H9 (cell line): ENCODE results near the gene PPP1R14C. TPM values are rescaled to one million over a fixed set of nuclear protein-coding genes. Genes with fewer than 3 reads are reported as not detected.

ENCODE experiments used
- DNase-seq: peaks from one replicate; pipeline ENCODE4 v3.0.0-alpha.2; 2017
- H2AFZ ChIP-seq: one replicate; pipeline ENCODE4 v1.6.1; 2013; ENCODE audit warnings: mild to moderate bottlenecking, low read length, control low read depth, moderate library complexity
- H2AK5ac ChIP-seq: 2 replicates; pipeline ENCODE4 v1.6.1; 2013; ENCODE audit warnings: low read length, control low read depth, mixed read lengths; ENCODE audit not compliant: insufficient read length
- H2BK120ac ChIP-seq: one replicate; pipeline ENCODE4 v1.6.1; 2013; ENCODE audit warnings: low read depth, mild to moderate bottlenecking, low read length, control low read depth, inconsistent platforms; ENCODE audit not compliant: poor library complexity, severe bottlenecking
- H2BK12ac ChIP-seq: 2 replicates; pipeline ENCODE4 v1.6.1; 2013; ENCODE audit warnings: low read length, control low read depth, mixed read lengths, low read depth; ENCODE audit not compliant: insufficient read length
- H2BK15ac ChIP-seq: 2 replicates; pipeline ENCODE4 v1.6.1; 2013; ENCODE audit warnings: low read depth, low read length, control low read depth
- H2BK20ac ChIP-seq: one replicate; pipeline ENCODE4 v1.6.1; 2013; ENCODE audit warnings: low read depth, mild to moderate bottlenecking, low read length, control low read depth, inconsistent platforms; ENCODE audit not compliant: poor library complexity, severe bottlenecking
- H2BK5ac ChIP-seq: 2 replicates; pipeline ENCODE4 v1.6.1; 2013; ENCODE audit warnings: low read length, control low read depth, mixed read lengths; ENCODE audit not compliant: insufficient read length
- H3K14ac ChIP-seq: 2 replicates; pipeline ENCODE4 v1.6.1; 2013; ENCODE audit warnings: low read length, control low read depth; ENCODE audit not compliant: insufficient read depth
- H3K18ac ChIP-seq: 2 replicates; pipeline ENCODE4 v1.6.1; 2013; ENCODE audit warnings: low read depth, mild to moderate bottlenecking, mixed read lengths, low read length, control low read depth; ENCODE audit not compliant: insufficient read length
- H3K23ac ChIP-seq: 2 replicates; pipeline ENCODE4 v1.6.1; 2013; ENCODE audit warnings: low read length, control low read depth, mixed read lengths, low read depth; ENCODE audit not compliant: insufficient read length
- H3K23me2 ChIP-seq: 2 replicates; pipeline ENCODE4 v1.6.1; 2013; ENCODE audit warnings: low read depth, mild to moderate bottlenecking, mixed read lengths, low read length, control low read depth; ENCODE audit not compliant: insufficient read length, poor library complexity, severe bottlenecking
- H3K27ac ChIP-seq: 2 replicates; pipeline ENCODE4 v1.5.1; 2013; ENCODE audit warnings: low read length, control low read depth, mixed read lengths, low read depth; ENCODE audit not compliant: insufficient read length
- H3K27me3 ChIP-seq: 2 replicates; pipeline ENCODE4 v1.6.1; 2013; ENCODE audit warnings: low read length, control low read depth, inconsistent platforms; ENCODE audit not compliant: insufficient read depth
- H3K4ac ChIP-seq: 2 replicates; pipeline ENCODE4 v1.6.1; 2013; ENCODE audit warnings: low read depth, mild to moderate bottlenecking, control low read depth, inconsistent platforms, low read length, moderate library complexity
- H3K4me1 ChIP-seq: 2 replicates; pipeline ENCODE4 v1.6.1; 2013; ENCODE audit warnings: low read length, control low read depth, inconsistent platforms; ENCODE audit not compliant: insufficient read depth
- H3K4me2 ChIP-seq: 2 replicates; pipeline ENCODE4 v1.6.1; 2013; ENCODE audit warnings: low read length, control low read depth, mixed read lengths; ENCODE audit not compliant: insufficient read length, insufficient read depth
- H3K56ac ChIP-seq: 2 replicates; pipeline ENCODE4 v1.6.1; 2013; ENCODE audit warnings: low read depth, mild to moderate bottlenecking, mixed read lengths, low read length, control low read depth; ENCODE audit not compliant: insufficient read length
- H3K79me1 ChIP-seq: 2 replicates; pipeline ENCODE4 v1.6.1; 2013; ENCODE audit warnings: low read depth, mild to moderate bottlenecking, moderate library complexity, low read length, control low read depth, inconsistent platforms; ENCODE audit not compliant: insufficient read depth, poor library complexity, severe bottlenecking
- H3K79me2 ChIP-seq: 2 replicates; pipeline ENCODE4 v1.6.1; 2013; ENCODE audit warnings: low read length, control low read depth, inconsistent platforms; ENCODE audit not compliant: insufficient read depth
- H3K9ac ChIP-seq: 2 replicates; pipeline ENCODE4 v1.6.1; 2013; ENCODE audit warnings: low read length, control low read depth, mixed read lengths; ENCODE audit not compliant: insufficient read length; ENCODE audit errors: extremely low read depth
- H3K9me3 ChIP-seq: one replicate; pipeline ENCODE4 v1.6.1; 2013; ENCODE audit warnings: low read depth, low read length, inconsistent platforms; ENCODE audit not compliant: control insufficient read depth
- H3T11ph ChIP-seq: one replicate; pipeline ENCODE4 v1.6.1; 2013; ENCODE audit warnings: mild to moderate bottlenecking, low read length, control low read depth, inconsistent platforms
- H4K20me1 ChIP-seq: one replicate; pipeline ENCODE4 v1.6.1; 2013; ENCODE audit not compliant: control insufficient read depth, insufficient read length, insufficient read depth
- H4K5ac ChIP-seq: 2 replicates; pipeline ENCODE4 v1.6.1; 2013; ENCODE audit warnings: low read depth, mild to moderate bottlenecking, mixed read lengths, low read length, control low read depth; ENCODE audit not compliant: insufficient read length
- H4K8ac ChIP-seq: replicated peaks from 2 replicates; pipeline ENCODE4 v1.6.1; 2013; ENCODE audit warnings: low read length, control low read depth, mixed read lengths, low read depth; ENCODE audit not compliant: insufficient read length
- H4K91ac ChIP-seq: 2 replicates; pipeline ENCODE4 v1.6.1; 2013; ENCODE audit warnings: low read depth, mild to moderate bottlenecking, moderate library complexity, mixed read lengths, low read length, control low read depth; ENCODE audit not compliant: insufficient read length
- H3K27ac Mint-ChIP-seq, 3 experiments: 2 replicates in 2 of 3; 3 replicates in 1 of 3; pipeline ENCODE4 v1.8.0; 2020 to 2021; ENCODE audit warnings: mixed read lengths in 3 of 3, mild to moderate bottlenecking in 1 of 3, moderate library complexity in 1 of 3
- H3K27me3 Mint-ChIP-seq: 2 replicates; pipeline ENCODE4 v1.8.0; 2021; ENCODE audit warnings: low read depth, mild to moderate bottlenecking, moderate library complexity, mixed read lengths
- H3K36me3 Mint-ChIP-seq, 3 experiments: 2 replicates in 2 of 3; 3 replicates in 1 of 3; pipeline ENCODE4 v1.8.0; 2020 to 2021; ENCODE audit warnings: low read depth in 3 of 3, mixed read lengths in 3 of 3; ENCODE audit not compliant: insufficient read depth in 1 of 3
- H3K4me1 Mint-ChIP-seq, 2 experiments: 2 replicates each; pipeline ENCODE4 v1.8.0; 2020; ENCODE audit warnings: mixed read lengths in 2 of 2
- H3K4me3 Mint-ChIP-seq, 2 experiments: 2 replicates in 1 of 2; 3 replicates in 1 of 2; pipeline ENCODE4 v1.8.0; 2020 to 2021; ENCODE audit warnings: mild to moderate bottlenecking in 2 of 2, mixed read lengths in 2 of 2, moderate library complexity in 1 of 2
- H3K9me3 Mint-ChIP-seq, 2 experiments: 2 replicates in 1 of 2; 3 replicates in 1 of 2; pipeline ENCODE4 v1.8.0; 2020; ENCODE audit warnings: mild to moderate bottlenecking in 2 of 2, mixed read lengths in 2 of 2, moderate library complexity in 1 of 2
- WGBS: extraction: QIAGEN DNeasy Blood & Tissue Kit; methylation state at CpG from one replicate; pipeline ENCODE4 v1.1.7; 2013; ENCODE audit warnings: missing lambda C conversion rate, low lambda C conversion rate, mixed read lengths; ENCODE audit not compliant: insufficient read length; ENCODE audit errors: extremely low coverage; 5-methylcytosine and 5-hydroxymethylcytosine counted together
- total RNA-seq: library from RNA; stranded (reverse); gene quantifications from 2 replicates; pipeline ENCODE4 v1.2.1, GENCODE V29; 2021
- TF ChIP-seq, protein P1 (sequence below): fragments of 200-600 bp; sonication (generic); conservative IDR thresholded peaks from 3 replicates; pipeline ENCODE4 v1.8.0; 2021; ENCODE audit warnings: antibody characterized with exemption, mild to moderate bottlenecking

The PPP1R14C gene
- total RNA-seq, 1 experiment from 2014 or later: 0.37 TPM

DNA sequence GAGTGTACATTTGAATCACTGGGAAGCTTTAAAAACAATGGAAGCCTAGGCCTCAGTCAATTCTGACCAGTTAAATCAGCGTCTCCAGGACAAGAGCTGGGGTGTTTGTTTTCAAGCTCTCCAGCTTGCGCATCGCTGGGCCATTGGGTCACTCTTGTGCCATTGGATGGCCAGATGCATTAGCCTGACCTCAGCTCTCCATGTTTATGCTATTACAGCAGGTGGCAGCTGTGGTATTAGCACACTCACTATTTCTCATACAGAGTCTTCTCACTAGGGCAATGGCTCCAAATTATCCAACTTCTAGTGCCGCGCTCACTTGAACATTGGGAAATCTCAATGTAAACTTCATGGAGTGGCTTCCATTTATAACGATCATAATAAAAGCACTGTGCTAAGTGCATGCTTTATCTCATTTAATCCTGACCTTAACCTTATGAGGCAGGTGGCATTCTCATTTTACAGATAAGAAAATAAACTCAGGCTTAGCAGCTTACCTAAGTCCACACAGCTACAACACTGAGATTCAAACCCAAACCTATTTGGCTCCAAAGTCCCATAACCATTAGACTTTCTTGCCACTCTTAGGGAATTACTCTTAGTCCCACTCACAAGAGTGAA is 108.8 kb downstream of the PPP1R14C start:
- TF ChIP-seq, protein P1, sequence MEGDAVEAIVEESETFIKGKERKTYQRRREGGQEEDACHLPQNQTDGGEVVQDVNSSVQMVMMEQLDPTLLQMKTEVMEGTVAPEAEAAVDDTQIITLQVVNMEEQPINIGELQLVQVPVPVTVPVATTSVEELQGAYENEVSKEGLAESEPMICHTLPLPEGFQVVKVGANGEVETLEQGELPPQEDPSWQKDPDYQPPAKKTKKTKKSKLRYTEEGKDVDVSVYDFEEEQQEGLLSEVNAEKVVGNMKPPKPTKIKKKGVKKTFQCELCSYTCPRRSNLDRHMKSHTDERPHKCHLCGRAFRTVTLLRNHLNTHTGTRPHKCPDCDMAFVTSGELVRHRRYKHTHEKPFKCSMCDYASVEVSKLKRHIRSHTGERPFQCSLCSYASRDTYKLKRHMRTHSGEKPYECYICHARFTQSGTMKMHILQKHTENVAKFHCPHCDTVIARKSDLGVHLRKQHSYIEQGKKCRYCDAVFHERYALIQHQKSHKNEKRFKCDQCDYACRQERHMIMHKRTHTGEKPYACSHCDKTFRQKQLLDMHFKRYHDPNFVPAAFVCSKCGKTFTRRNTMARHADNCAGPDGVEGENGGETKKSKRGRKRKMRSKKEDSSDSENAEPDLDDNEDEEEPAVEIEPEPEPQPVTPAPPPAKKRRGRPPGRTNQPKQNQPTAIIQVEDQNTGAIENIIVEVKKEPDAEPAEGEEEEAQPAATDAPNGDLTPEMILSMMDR: no peak
- no peak overlapping the region for H3K23ac ChIP-seq

More for the DNA sequence above, 108.8 kb downstream of the PPP1R14C start:
- Histone ChIP-seq H4K91ac (no peak overlapping the region), H2BK20ac (no peak overlapping the region), H3K14ac (no peak overlapping the region), H3K23me2 (no peaks in the 10 kb centered on the region), H2BK15ac (no peak overlapping the region), H3K27me3 (no peaks in the 10 kb centered on the region), H3T11ph (no peak overlapping the region), H3K79me2 (no peaks in the 10 kb centered on the region), H4K8ac (no peak overlapping the region), H3K4me2 (no peak overlapping the region), H3K9ac (no peak overlapping the region), H4K5ac (no peak overlapping the region), H4K20me1 (peaks cover 2% of the 10 kb centered on the region), H2BK5ac (no peak overlapping the region), H3K27ac (no peak overlapping the region), H2BK120ac (no peak overlapping the region), H3K4ac (no peak overlapping the region), H2AK5ac (no peak overlapping the region), H3K56ac (no peak overlapping the region), H3K18ac (no peak overlapping the region), H2AFZ (no peak overlapping the region), H3K9me3 (no peaks in the 10 kb centered on the region), H2BK12ac (no peak overlapping the region), H3K79me1 (no peaks in the 10 kb centered on the region), H3K4me1 (no peaks in the 10 kb centered on the region)
- Mint-ChIP-seq H3K27me3 (peaks cover 9% of the 10 kb centered on the region), H3K4me1 (peaks cover 10 to 18% of the 10 kb centered on the region in 2 experiments), H3K36me3 (peaks cover 0 to 18% (median 7%) of the 10 kb centered on the region in 3 experiments; a peak in 5 of 7 replicates), H3K27ac (no peak overlapping the region), H3K4me3 (no peak overlapping the region), H3K9me3 (peaks cover 15 to 19% of the 10 kb centered on the region in 2 experiments)
- no peak for DNase-seq
- WGBS: no CpG with 5 or more reads among the region's 6 CpGs
